Breast epithelium (tissue), 4 donors: ENCODE data around the gene ZNF592. TPM values are rescaled to one million over a fixed set of nuclear protein-coding genes. Genes with fewer than 3 reads are reported as not detected.

ENCODE experiments used
- DNase-seq, 2 donors: peaks; one replicate each; pipeline ENCODE4 v3.0.0-alpha.2; 2019; ENCODE audit warnings: low spot score in 2 of 2
- H3K27ac ChIP-seq, 2 donors: fragments of 200-600 bp; sonication (generic) in 1 of 2; one replicate each; pipeline ENCODE4 v1.5.1; 2016 to 2019; ENCODE audit warnings: mild to moderate bottlenecking in 1 of 2
- H3K27me3 ChIP-seq, 2 donors: fragments of 200-600 bp; sonication (generic) in 1 of 2; one replicate each; pipeline versions ENCODE4 v1.5.1 to v1.6.0; 2017 to 2019; ENCODE audit warnings: control low read depth in 1 of 2, mild to moderate bottlenecking in 1 of 2
- H3K36me3 ChIP-seq: fragments of 200-600 bp; one replicate; pipeline ENCODE4 v1.5.1; 2019
- H3K4me1 ChIP-seq, 2 donors: fragments of 200-600 bp; sonication (generic); one replicate each; pipeline ENCODE4 v1.5.1; 2016 to 2019; ENCODE audit warnings: control low read depth in 1 of 2
- H3K4me3 ChIP-seq, 3 donors: fragments of 200-600 bp; sonication (generic); 1 replicate in 2 of 3; 2 replicates in 1 of 3; pipeline ENCODE4 v1.5.1; 2016 to 2019; ENCODE audit warnings: mild to moderate bottlenecking in 3 of 3, moderate library complexity in 2 of 3
- H3K9me3 ChIP-seq, 2 donors: fragments of 200-600 bp; sonication (generic) in 1 of 2; one replicate each; pipeline ENCODE4 v1.5.1; 2016 to 2019; ENCODE audit warnings: control low read depth in 1 of 2
- CTCF ChIP-seq, 3 donors: fragments of 450-650 bp; IDR thresholded peaks; one replicate each; pipeline ENCODE4 v1.5.1; 2016 to 2017; ENCODE audit warnings: antibody characterized with exemption in 3 of 3, mild to moderate bottlenecking in 3 of 3, moderate library complexity in 3 of 3
- POLR2A ChIP-seq: fragments of 450-650 bp; IDR thresholded peaks from one replicate; pipeline ENCODE4 v1.6.1; 2016; ENCODE audit warnings: antibody characterized with exemption, mild to moderate bottlenecking, moderate library complexity
- POLR2AphosphoS5 ChIP-seq, 3 donors: sonication (generic); formaldehyde crosslinking; IDR thresholded peaks; one replicate each; pipeline ENCODE4 v1.6.1; 2017; ENCODE audit warnings: antibody characterized with exemption in 3 of 3
- intact Hi-C: fragments of 100-400 bp; cut with DNase I; formaldehyde crosslinking; loops from one replicate; pipeline ENCODE4 v1.15.1; 2023; ENCODE audit warnings: low total_unique reads
- total RNA-seq, 3 donors: library from RNA; depleted of rRNA; stranded (reverse); fragments of >200 nt; gene quantifications; one replicate each; pipeline ENCODE4 v1.1.0, GENCODE V29; 2016

ZNF592 gene
- total RNA-seq, 3 donors from 2014 or later: 14.1 to 18.4 (median 18.2) TPM

GRCh38 chr15:84828086-84828908, 79.9 kb downstream of the ZNF592 start:
- Histone ChIP-seq H3K9me3 (no peaks in the 10 kb centered on the region), H3K4me1 (no peaks in the 10 kb centered on the region), H3K36me3 (no peaks in the 10 kb centered on the region), H3K4me3 (no peak overlapping the region), H3K27ac (no peak overlapping the region), H3K27me3 (no peaks in the 10 kb centered on the region)
- intact Hi-C loops: no loop called here
- DNase-seq: no peak
- no peak for TF ChIP-seq CTCF (IDR thresholded peaks at IDR 0.05)
- no peak for TF ChIP-seq POLR2AphosphoS5 (IDR thresholded peaks at IDR 0.05)
- no peak for TF ChIP-seq POLR2A

DNA sequence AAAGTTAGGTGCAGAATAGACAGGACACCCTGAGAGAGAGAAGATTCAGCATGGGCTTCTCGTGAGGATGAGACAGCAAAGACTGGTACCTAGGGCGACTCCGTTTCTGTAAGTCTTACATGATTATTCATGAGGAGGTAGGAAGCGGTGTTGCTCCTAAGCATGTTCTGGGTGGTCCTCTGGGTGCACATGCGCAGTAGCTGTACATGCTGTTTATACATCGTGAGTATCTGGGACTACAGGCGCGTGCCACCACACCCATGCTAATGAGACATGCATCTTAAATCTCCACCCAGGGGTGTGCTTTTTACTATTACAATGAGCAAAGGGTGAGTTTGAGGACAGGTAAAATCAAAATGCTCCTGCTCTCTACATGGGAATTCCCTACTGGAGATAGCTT, 81.0 kb downstream of the ZNF592 start:
- intact Hi-C loops: no loop called here
- Histone ChIP-seq H3K27ac (no peak overlapping the region), H3K27me3 (no peaks in the 10 kb centered on the region), H3K9me3 (no peaks in the 10 kb centered on the region), H3K4me1 (no peaks in the 10 kb centered on the region), H3K36me3 (no peaks in the 10 kb centered on the region), H3K4me3 (no peak overlapping the region)
- no peak for DNase-seq
- TF ChIP-seq POLR2A: no peak

DNA sequence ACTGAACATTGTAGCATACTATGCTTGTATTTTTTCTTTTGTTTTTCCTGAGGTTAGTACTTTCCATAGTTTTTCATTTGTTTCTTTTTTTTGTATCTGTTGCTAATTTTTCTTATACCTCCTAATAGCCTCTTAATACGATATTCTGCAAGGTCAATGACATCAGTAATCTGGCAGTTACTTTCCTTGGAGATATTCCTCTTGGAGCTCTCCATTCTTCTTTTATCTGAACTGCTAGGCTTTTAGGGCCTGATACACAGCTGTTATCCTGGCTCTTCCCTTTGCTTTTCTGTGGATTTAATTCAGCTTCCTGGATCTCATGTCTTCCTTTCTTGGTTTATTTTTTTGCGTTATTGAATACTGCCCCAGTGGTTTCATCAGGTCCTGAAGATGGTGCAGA, 81.6 kb downstream of the ZNF592 start:
- intact Hi-C loops: no loop called here
- H3K4me1 ChIP-seq: no peaks in the 10 kb centered on the region

DNA sequence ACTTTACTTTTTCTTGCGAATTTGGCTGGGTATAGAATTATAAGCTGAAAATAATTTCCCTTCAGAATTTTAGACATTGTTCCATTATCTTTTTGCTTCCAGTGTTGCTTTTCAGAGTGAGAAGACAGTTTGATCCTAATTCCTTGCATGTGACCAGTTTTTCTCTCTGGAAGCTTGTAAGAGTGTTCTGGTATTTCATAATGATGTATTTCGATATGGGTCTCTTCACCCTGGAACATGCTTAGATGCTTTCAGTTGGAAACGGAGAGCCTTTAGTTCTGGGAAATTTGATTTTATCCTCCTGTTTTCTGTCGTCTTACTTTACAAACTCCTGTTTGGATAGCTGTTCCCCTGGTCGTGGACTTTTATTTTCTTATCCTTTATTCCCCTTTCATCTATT, 82.6 kb downstream of the ZNF592 start:
- Histone ChIP-seq H3K36me3 (no peaks in the 10 kb centered on the region), H3K4me1 (no peaks in the 10 kb centered on the region), H3K4me3 (no peak overlapping the region), H3K27me3 (no peaks in the 10 kb centered on the region), H3K27ac (no peak overlapping the region), H3K9me3 (no peaks in the 10 kb centered on the region)
- intact Hi-C loops: no loop called here
- no peak for DNase-seq
- TF ChIP-seq POLR2AphosphoS5 (IDR thresholded peaks at IDR 0.05) (no peak), CTCF (IDR thresholded peaks at IDR 0.05) (no peak), POLR2A (no peak)

More for the DNA sequence above, 81.6 kb downstream of the ZNF592 start:
- H3K27ac ChIP-seq: no peak overlapping the region
- DNase-seq: no peak
- TF ChIP-seq POLR2A (no peak), POLR2AphosphoS5 (IDR thresholded peaks at IDR 0.05) (no peak), CTCF (IDR thresholded peaks at IDR 0.05) (no peak)
- H3K4me3 ChIP-seq: no peak overlapping the region
- H3K27me3 ChIP-seq: no peaks in the 10 kb centered on the region
- no peaks in the 10 kb centered on the region for H3K36me3 ChIP-seq
- H3K9me3 ChIP-seq: no peaks in the 10 kb centered on the region

GRCh38 chr15:84831613-84832012, 83.2 kb downstream of the ZNF592 start:
- H3K36me3 ChIP-seq: no peaks in the 10 kb centered on the region
- no peak for DNase-seq
- no peak overlapping the region for H3K4me3 ChIP-seq
- intact Hi-C loops: no loop called here
- H3K27ac ChIP-seq: no peak overlapping the region
- H3K27me3 ChIP-seq: no peaks in the 10 kb centered on the region
- no peaks in the 10 kb centered on the region for H3K4me1 ChIP-seq
- TF ChIP-seq POLR2AphosphoS5 (IDR thresholded peaks at IDR 0.05) (no peak), POLR2A (no peak), CTCF (IDR thresholded peaks at IDR 0.05) (no peak)
- H3K9me3 ChIP-seq: no peaks in the 10 kb centered on the region
